Keratinocyte (primary cell): ENCODE results near the gene ADGRG1.

Source experiments
- CTCF ChIP-seq, 3 experiments: IDR thresholded peaks in 1 of 3; conservative IDR thresholded peaks in 1 of 3; optimal IDR thresholded peaks in 1 of 3; 2 replicates in 2 of 3; 3 replicates in 1 of 3; pipeline versions ENCODE3 to v1.5.1; 2011; ENCODE audit warnings: low read length in 3 of 3, mild to moderate bottlenecking in 3 of 3, moderate library complexity in 2 of 3, control low read depth in 1 of 3, inconsistent platforms in 1 of 3; ENCODE audit not compliant: insufficient read depth in 2 of 3; ENCODE audit errors: extremely low read depth in 1 of 3
- EZH2 ChIP-seq: IDR thresholded peaks from one replicate; pipeline ENCODE4 v1.6.1; 2012; ENCODE audit warnings: inconsistent platforms, mild to moderate bottlenecking, low read length, moderate library complexity

- TF ChIP-seq CTCF (optimal IDR thresholded peaks at IDR 0.05 in 1 of 3, IDR thresholded peaks at IDR 0.05 in 1 of 3, conservative IDR thresholded peaks at IDR 0.05 in 1 of 3; ENCODE audit: extremely low read depth in 1 of 3, insufficient read depth in 2 of 3, low read length in 3 of 3) (no peak), EZH2 (no peak)
Observed at GRCh38 chr16:57647136-57647875, 18.9 kb downstream of the ADGRG1 start.
